ENCODE results near the gene ADAMTS7.

The ADAMTS7 gene

GRCh38 chr15:78709263-78709882 lies 101.9 kb downstream of the ADAMTS7 start:
- H3K4me3 ChIP-seq (ENCODE audit: low read depth, low read length): no peak overlapping the region
- POLR2A ChIA-PET: no interaction called here
- H3K4me1 ChIP-seq (ENCODE audit: control insufficient read depth, insufficient read depth, low read length): no peaks in the 10 kb centered on the region
- no peaks in the 10 kb centered on the region for H3K9me3 ChIP-seq (ENCODE audit: control insufficient read depth, insufficient read depth, low read depth, low read length)
- CTCF ChIA-PET: interaction anchor here (0.6 to 7.3 kb wide), 38 partner anchors 9 to 750 kb away, joined by 3 to 119 read pairs (median 3); partner anchors contain the start of gene CHRNA3
- no peak overlapping the region for H3K27ac ChIP-seq (ENCODE audit: extremely low read depth, low read depth, low read length)
- H3K36me3 ChIP-seq (ENCODE audit: control insufficient read depth in 2 of 2, insufficient read depth in 1 of 2, low read length in 2 of 2): no peaks in the 10 kb centered on the region
- TF ChIP-seq ZNF423 (tag by site-specific recombination; IDR thresholded peaks at IDR 0.05) (no peak), ZNF645 (tag by site-specific recombination; IDR thresholded peaks at IDR 0.05) (no peak), SCRT2 (tag by site-specific recombination; IDR thresholded peaks at IDR 0.05) (no peak), ZNF266 (tag by site-specific recombination; IDR thresholded peaks at IDR 0.05; ENCODE audit: low read depth) (no peak), ZBTB49 (tag by site-specific recombination; IDR thresholded peaks at IDR 0.05; ENCODE audit: low read depth) (no peak), ELK4 (IDR thresholded peaks at IDR 0.05; ENCODE audit: borderline replicate concordance, low read depth, low read length) (no peak), ZBTB26 (tag by site-specific recombination; optimal IDR thresholded peaks at IDR 0.05) (no peak), ZNF280C (tag by site-specific recombination; IDR thresholded peaks at IDR 0.05) (no peak), ZSCAN4 (tag by site-specific recombination; IDR thresholded peaks at IDR 0.05) (no peak), ZNF391 (tag by site-specific recombination; IDR thresholded peaks at IDR 0.05; ENCODE audit: borderline replicate concordance, low read depth) (peak; percentile 57; the same call in 1 of the 2 replicates), ZNF16 (tag by site-specific recombination; IDR thresholded peaks at IDR 0.05; ENCODE audit: low read depth) (no peak), ZNF112 (tag by site-specific recombination; IDR thresholded peaks at IDR 0.05) (no peak), ZNF549 (tag by site-specific recombination; IDR thresholded peaks at IDR 0.05) (no peak), ZNF501 (tag by site-specific recombination; IDR thresholded peaks at IDR 0.05) (0 out of 2 replicates have a peak, but pooled peaks have one; percentile 50), ZNF404 (tag by site-specific recombination; IDR thresholded peaks at IDR 0.05) (no peak), KLF9 (tag by site-specific recombination; IDR thresholded peaks at IDR 0.05; ENCODE audit: low read depth) (no peak), ZNF394 (tag by site-specific recombination; IDR thresholded peaks at IDR 0.05; ENCODE audit: borderline replicate concordance) (no peak), ZBTB44 (tag by site-specific recombination; IDR thresholded peaks at IDR 0.05) (no peak), ZNF174 (tag by site-specific recombination; IDR thresholded peaks at IDR 0.05) (no peak), PATZ1 (tag by site-specific recombination; IDR thresholded peaks at IDR 0.05) (no peak), ZNF175 (tag by site-specific recombination; IDR thresholded peaks at IDR 0.05) (no peak)
